Ovary (tissue), 9 donors: Measurements from ENCODE around the gene NINL. TPM values are rescaled to one million over a fixed set of nuclear protein-coding genes. Genes with fewer than 3 reads are reported as not detected.

Source experiments
- DNase-seq, 5 donors: peaks; one replicate each; pipeline ENCODE4 v3.0.0-alpha.2; 2019 to 2020
- H3K27ac ChIP-seq, 2 donors: fragments of 200-600 bp; one replicate each; pipeline versions ENCODE4 v1.5.1 to v1.8.0; 2019 to 2022
- H3K27me3 ChIP-seq: fragments of 200-600 bp; one replicate; pipeline ENCODE4 v1.8.0; 2022
- H3K36me3 ChIP-seq: fragments of 200-600 bp; sonication (generic); one replicate; pipeline ENCODE4 v1.5.1; 2019
- H3K4me1 ChIP-seq: one replicate; pipeline ENCODE4 v1.8.1; 2013; ENCODE audit warnings: mild to moderate bottlenecking, moderate library complexity; ENCODE audit not compliant: insufficient read depth
- H3K4me3 ChIP-seq: fragments of 200-600 bp; sonication (generic); one replicate; pipeline ENCODE4 v1.5.1; 2017
- H3K9me3 ChIP-seq, 2 donors: fragments of 200-600 bp in 1 of 2; sonication (generic) in 1 of 2; one replicate each; pipeline versions ENCODE4 v1.5.1 to v1.8.1; 2013 to 2019; ENCODE audit warnings: mild to moderate bottlenecking in 1 of 2, moderate library complexity in 1 of 2
- EP300 ChIP-seq: sonication (generic); formaldehyde crosslinking; IDR thresholded peaks from one replicate; pipeline ENCODE4 v1.6.1; 2017; ENCODE audit warnings: antibody characterized with exemption
- POLR2A ChIP-seq: fragments of 450-650 bp; IDR thresholded peaks from one replicate; pipeline ENCODE4 v1.6.1; 2017; ENCODE audit warnings: antibody characterized with exemption, mild to moderate bottlenecking, moderate library complexity
- WGBS, 3 donors: extraction: QIAGEN DNeasy Blood & Tissue Kit in 1 of 3; methylation state at CpG; one replicate each; pipeline versions ENCODE4 v1.1.5 to v1.1.7; 2013 to 2017; 5-methylcytosine and 5-hydroxymethylcytosine counted together
- intact Hi-C, 4 donors: fragments of 100-400 bp; cut with DNase I; formaldehyde crosslinking; loops; one replicate each; pipeline versions ENCODE4 v1.11.0 to v1.15.1; 2022 to 2023
- polyA plus RNA-seq, 2 donors: library from polyadenylated mRNA; stranded (reverse); fragments of 200-250 nt in 1 of 2; fragments of 350-450 nt in 1 of 2; fragmentation: Illumina TruSeq in 1 of 2; extraction: RNeasy Lipid Tissue Mini Kit (QIAGEN cat#74804) in 1 of 2; gene quantifications; one replicate each; pipeline ENCODE4 v1.2.3, GENCODE V29; 2013 to 2014
- total RNA-seq, 7 donors: library from RNA; depleted of rRNA in 2 of 7; stranded (reverse); fragments of >200 nt in 2 of 7; fragmentation: NEBNext Ultra II Directional in 3 of 7; extraction: Animal tissue kit (Norgen Biotek cat#: 25700) in 3 of 7; gene quantifications; one replicate each; pipeline versions ENCODE4 v1.1.0 to v1.2.4, GENCODE V29; 2016 to 2023
- TF ChIP-seq, protein P1 (sequence below), 3 donors: fragments of 450-650 bp in 2 of 3; fragments of 200-600 bp in 1 of 3; IDR thresholded peaks; one replicate each; pipeline versions ENCODE4 v1.5.1 to v1.8.0; 2016 to 2022; ENCODE audit warnings: antibody characterized with exemption in 3 of 3, mild to moderate bottlenecking in 1 of 3
- donor health status: DM: no; HTN: no; CAD: no; lungs with moderate emphysema.
- donor health status: DM: no; HTN: no; CAD: no.
- donor health status: Bipolar disorder and iron deficiency.
- donor health status: DM: yes; HTN: yes; CAD: no.
- donor health status: DM: no; HTN: no; CAD: no.
- donor health status: DM: yes; HTN: yes; CAD: no.

The NINL gene
- total and polyA plus RNA-seq, 9 donors, result 10.1 to 33.3 (median 20.3) TPM

DNA sequence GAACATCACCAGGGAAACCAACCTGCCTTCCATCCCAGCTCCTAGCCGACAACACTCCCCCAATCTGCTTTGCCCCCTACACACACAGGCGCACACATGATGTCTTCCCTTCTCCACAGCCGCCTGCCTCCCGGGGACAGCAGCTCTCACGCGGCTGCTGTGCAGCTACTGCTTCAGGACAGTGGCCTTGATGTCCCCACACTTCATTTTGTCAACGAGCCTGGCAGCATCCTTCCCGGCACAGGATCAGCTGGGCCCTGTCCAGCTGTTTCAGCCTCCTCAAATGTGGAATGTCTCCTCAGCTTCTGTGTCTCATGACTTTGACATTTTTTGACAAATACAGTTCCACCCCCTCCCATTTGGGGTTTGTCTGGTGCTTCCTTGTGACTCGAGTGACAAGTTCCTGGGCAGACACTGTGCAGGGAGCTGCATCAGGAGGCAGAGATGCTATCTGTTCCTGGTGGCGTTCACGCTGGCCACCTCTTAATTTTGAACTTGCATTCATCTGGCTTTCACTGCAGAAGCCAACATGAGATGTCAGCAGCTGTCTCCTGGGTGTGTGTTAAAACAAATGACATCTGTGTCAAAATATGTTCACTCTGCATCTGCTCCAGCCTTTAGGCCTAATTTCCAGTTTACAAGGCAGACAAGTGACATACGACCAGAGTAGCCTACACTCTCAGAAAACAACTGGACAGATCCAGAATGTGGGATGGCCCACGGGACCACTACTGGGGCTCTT, 120.7 kb downstream of the NINL start:
- no peak for DNase-seq

DNA sequence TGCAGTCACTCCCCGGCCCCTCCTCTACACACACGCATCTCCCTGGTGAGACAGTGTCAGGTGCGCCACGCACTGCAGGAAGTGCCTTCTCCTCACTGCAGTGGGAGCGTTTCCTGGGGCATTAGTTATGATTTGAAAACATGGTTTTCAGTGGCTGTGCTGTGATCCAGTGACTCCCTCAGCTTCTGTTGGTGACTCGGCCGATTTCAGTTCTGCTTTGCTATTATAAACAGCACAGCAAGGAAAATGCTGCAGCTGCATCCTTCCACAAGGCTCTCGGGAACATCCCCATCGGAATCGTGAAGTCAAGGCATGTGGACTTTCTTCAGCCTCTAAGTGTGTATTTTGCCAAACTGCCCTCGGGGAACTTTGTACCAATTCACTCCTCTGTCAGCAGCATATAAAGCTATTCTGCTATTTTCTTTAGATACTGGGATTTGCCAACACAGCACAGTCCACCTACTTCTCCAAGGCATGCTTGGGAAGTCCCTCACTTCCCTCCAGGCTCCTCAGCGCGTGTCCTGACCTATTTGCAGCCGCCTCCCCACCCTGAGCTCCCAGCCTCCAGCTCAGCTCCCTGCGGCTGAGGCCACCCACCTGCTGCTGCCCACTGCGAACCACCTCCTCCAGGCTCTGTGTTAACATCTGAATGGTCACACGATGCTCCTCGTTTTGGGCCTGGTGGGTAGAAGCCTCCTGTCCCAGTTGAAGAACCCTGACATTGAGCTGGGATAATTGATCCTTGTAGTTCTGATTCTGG, 123.4 kb downstream of the NINL start:
- Histone ChIP-seq H3K36me3 (no peaks in the 10 kb centered on the region), H3K27me3 (no peaks in the 10 kb centered on the region), H3K9me3 (no peaks in the 10 kb centered on the region), H3K4me3 (no peak overlapping the region), H3K4me1 (no peaks in the 10 kb centered on the region), H3K27ac (no peak overlapping the region)
- TF ChIP-seq, protein P1, sequence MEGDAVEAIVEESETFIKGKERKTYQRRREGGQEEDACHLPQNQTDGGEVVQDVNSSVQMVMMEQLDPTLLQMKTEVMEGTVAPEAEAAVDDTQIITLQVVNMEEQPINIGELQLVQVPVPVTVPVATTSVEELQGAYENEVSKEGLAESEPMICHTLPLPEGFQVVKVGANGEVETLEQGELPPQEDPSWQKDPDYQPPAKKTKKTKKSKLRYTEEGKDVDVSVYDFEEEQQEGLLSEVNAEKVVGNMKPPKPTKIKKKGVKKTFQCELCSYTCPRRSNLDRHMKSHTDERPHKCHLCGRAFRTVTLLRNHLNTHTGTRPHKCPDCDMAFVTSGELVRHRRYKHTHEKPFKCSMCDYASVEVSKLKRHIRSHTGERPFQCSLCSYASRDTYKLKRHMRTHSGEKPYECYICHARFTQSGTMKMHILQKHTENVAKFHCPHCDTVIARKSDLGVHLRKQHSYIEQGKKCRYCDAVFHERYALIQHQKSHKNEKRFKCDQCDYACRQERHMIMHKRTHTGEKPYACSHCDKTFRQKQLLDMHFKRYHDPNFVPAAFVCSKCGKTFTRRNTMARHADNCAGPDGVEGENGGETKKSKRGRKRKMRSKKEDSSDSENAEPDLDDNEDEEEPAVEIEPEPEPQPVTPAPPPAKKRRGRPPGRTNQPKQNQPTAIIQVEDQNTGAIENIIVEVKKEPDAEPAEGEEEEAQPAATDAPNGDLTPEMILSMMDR (IDR thresholded peaks at IDR 0.05), result no peak
- TF ChIP-seq EP300 (no peak), POLR2A (no peak)
- intact Hi-C loops, result no loop called here
- WGBS, 3 donors, result 79 to 88% (median 84%) methylated on average over 18 of the region's 18 CpGs
- DNase-seq, result no peak

More for the DNA sequence above, 120.7 kb downstream of the NINL start:
- no peaks in the 10 kb centered on the region for H3K27me3 ChIP-seq
- 76 to 80% (median 78%) methylated on average over 13 of the region's 13 CpGs for whole genome bisulfite sequencing, 3 donors
- intact Hi-C loops, result no loop called here
- H3K4me1 ChIP-seq, result no peaks in the 10 kb centered on the region
- H3K36me3 ChIP-seq, result no peaks in the 10 kb centered on the region
- H3K27ac ChIP-seq, result no peak overlapping the region
- TF ChIP-seq, protein P1 (IDR thresholded peaks at IDR 0.05), result no peak
- TF ChIP-seq EP300 (no peak), POLR2A (no peak)
- no peak overlapping the region for H3K4me3 ChIP-seq
- H3K9me3 ChIP-seq, result no peaks in the 10 kb centered on the region

DNA sequence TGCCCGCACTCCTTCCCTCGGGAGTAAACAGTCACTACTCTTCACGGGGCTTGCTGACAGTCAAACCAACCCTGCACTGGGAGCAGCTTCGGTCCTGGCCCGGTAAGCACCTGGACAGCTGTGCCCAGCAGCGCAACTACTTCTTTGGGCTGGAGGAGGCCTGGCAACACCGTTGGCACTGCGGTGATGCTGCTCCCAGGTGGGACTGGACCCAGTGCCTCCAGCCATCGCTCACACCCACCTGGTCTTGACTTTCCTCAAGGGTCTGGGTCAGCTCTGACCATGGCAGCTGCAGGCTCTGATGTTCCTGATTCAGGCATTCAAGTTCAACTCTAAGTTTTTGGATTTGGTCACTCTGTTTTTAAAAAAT, 124.1 kb downstream of the NINL start:
- Histone ChIP-seq H3K36me3 (no peaks in the 10 kb centered on the region), H3K4me3 (no peak overlapping the region), H3K27me3 (no peaks in the 10 kb centered on the region), H3K9me3 (no peaks in the 10 kb centered on the region), H3K27ac (no peak overlapping the region), H3K4me1 (no peaks in the 10 kb centered on the region)
- intact Hi-C loops, result no loop called here
- no peak for DNase-seq
- TF ChIP-seq, protein P1 (IDR thresholded peaks at IDR 0.05), result no peak
- no peak for TF ChIP-seq EP300
- WGBS, 3 donors, result 76 to 95% (median 83%) methylated on average over 9 of the region's 9 CpGs

DNA sequence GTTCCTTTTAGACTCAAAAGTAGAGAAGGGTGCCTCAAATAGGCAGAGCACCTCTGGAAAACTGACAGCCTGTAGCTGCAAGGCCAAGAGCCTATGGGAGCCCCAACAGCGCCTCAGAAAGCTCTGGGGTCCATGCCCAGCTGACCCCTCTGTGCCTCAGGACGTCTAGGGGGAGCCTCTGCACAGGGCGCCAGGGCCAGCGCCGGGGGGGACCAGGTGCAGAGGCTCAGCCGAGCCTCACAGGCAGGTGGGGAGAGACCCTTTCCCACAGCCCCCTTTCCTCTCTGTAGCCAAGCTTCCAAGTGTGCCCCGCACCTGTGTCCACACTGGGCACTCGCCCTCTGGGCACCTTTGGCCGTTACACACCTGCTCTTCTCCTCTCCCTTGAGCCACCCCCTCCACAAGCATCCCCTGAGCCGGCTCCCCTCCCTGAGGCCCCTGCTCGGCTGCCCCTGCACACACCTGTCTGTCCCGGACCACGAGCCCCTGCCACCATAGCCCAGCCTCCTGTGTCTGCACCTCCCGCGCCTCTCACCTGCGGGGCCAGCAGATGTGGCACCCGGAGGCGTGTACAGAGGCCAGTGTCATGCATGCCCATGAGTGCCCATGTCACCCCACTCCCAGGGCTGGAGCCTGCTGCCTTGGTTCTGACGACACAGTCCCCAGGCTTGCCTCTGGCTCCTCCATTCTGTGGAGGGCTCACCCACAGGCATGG, 124.6 kb downstream of the NINL start:
- no peak overlapping the region for H3K4me3 ChIP-seq
- no peak for DNase-seq
- no peak overlapping the region for H3K27ac ChIP-seq
- TF ChIP-seq EP300 (no peak), POLR2A (no peak)
- TF ChIP-seq, protein P1 (IDR thresholded peaks at IDR 0.05), result no peak
- intact Hi-C loops, result no loop called here
- H3K27me3 ChIP-seq, result no peaks in the 10 kb centered on the region
- no peaks in the 10 kb centered on the region for H3K36me3 ChIP-seq
- H3K9me3 ChIP-seq, result no peaks in the 10 kb centered on the region
- WGBS, 3 donors, result 88% methylated on average over 17 to 19 of the region's 19 CpGs
- no peaks in the 10 kb centered on the region for H3K4me1 ChIP-seq
